IgD-negative memory B cell (primary cell): ENCODE measurements around the gene PKNOX2. TPM values are rescaled to one million over a fixed set of nuclear protein-coding genes. Genes with fewer than 3 reads are reported as not detected.

ENCODE experiments used
- H3K27ac Mint-ChIP-seq, 3 donors: one replicate each; pipeline ENCODE4 v1.8.0; 2020 to 2022; ENCODE audit warnings: mild to moderate bottlenecking in 3 of 3, mixed read lengths in 3 of 3, moderate library complexity in 1 of 3
- H3K27me3 Mint-ChIP-seq: one replicate; pipeline ENCODE4 v1.8.0; 2021; ENCODE audit warnings: mixed read lengths
- H3K36me3 Mint-ChIP-seq: one replicate; pipeline ENCODE4 v1.8.0; 2020; ENCODE audit warnings: mild to moderate bottlenecking, mixed read lengths
- H3K4me1 Mint-ChIP-seq, 3 donors: one replicate each; pipeline ENCODE4 v1.8.0; 2020 to 2022; ENCODE audit warnings: mixed read lengths in 3 of 3, mild to moderate bottlenecking in 1 of 3
- H3K4me3 Mint-ChIP-seq, 4 donors: one replicate each; pipeline ENCODE4 v1.8.0; 2020 to 2022; ENCODE audit warnings: mild to moderate bottlenecking in 4 of 4, mixed read lengths in 4 of 4, moderate library complexity in 3 of 4
- H3K9me3 Mint-ChIP-seq, 3 donors: one replicate each; pipeline ENCODE4 v1.8.0; 2020 to 2021; ENCODE audit warnings: mixed read lengths in 3 of 3, mild to moderate bottlenecking in 1 of 3
- polyA plus RNA-seq: library from polyadenylated mRNA; unstranded; fragments of 300-500 nt; fragmentation: Illumina TruSeq; gene quantifications from one replicate; pipeline ENCODE4 v1.2.3, GENCODE V29; 2021

The PKNOX2 gene
- polyA plus RNA-seq, 1 donor from 2014 or later: not detected

DNA sequence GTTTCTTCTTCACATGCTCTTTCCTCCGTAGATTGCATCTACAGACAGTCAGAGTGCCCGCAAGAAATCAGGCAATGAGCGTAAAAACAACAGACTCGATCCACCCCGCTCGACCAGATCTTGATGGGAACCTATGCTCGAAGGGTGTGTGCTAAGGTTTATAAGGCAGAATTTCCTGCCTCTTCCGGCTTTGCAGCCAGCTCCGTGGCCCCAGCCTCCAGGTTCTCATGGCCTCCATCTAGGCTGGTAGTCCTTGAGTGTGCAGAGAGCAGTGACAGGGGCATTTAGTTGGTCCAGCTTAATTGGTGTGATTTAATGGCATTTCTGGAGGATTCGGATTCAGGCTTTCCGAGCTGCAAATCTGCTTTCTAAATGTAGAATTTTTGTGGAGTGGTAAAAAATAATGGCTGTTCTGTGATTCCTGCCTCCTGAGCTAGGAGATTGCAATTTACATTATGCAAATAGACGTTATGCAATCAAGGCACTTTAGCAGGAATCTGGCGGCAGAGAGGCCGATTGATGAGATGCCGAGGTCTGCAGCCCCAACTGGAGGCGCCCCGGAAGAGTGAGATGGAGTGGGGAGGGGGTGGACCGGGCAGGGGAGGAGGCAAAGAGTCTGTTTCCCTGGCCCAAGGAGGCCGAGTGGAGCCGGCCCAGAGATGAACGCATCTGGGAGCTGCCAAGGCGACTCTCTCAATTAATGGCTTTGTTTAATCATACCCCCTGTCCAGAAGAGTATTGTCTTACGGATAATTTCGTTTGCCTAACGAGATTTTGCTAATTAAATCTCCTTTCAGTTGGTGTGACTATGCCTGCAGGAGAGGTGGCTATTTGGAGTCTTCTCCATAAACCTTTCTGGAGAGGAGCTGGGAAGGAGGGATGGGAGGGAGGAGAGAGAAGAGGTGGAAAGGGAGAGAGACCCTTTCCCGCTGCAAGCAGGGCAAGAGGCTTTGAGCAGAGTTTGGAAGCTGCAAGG lies 75.3 kb downstream of the PKNOX2 start:
- H3K27me3 Mint-ChIP-seq: peaks cover 12% of the 10 kb centered on the region
- no peaks in the 10 kb centered on the region for H3K4me1 Mint-ChIP-seq
- no peak overlapping the region for H3K27ac Mint-ChIP-seq
- peaks cover 2% of the 10 kb centered on the region for H3K36me3 Mint-ChIP-seq
- no peak overlapping the region for H3K4me3 Mint-ChIP-seq
- peaks cover 0 to 2% (median 0%) of the 10 kb centered on the region in 3 donors for H3K9me3 Mint-ChIP-seq

DNA sequence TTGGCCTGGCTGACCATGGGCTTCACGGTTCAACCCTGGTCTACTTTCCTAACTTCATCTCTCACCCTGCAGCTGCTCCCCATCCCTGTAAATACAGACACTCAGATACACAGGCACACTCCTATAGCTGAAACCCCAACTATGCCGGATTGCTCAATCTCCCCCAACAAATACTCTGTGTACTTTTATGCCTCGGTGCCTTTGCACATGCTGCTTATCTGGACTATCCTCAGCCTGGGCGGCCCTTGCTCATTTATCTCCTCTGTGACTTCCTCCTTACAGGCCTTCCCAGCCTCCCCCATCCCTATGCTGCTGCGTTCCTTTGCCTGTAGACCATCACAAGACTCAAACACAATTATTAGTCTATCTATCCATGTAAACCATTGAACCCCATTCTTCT lies 76.6 kb downstream of the PKNOX2 start:
- peaks cover 0 to 2% (median 0%) of the 10 kb centered on the region in 3 donors for H3K9me3 Mint-ChIP-seq

GRCh38 chr11:125242141-125242775 lies 77.7 kb downstream of the PKNOX2 start:
- H3K27me3 Mint-ChIP-seq: peaks cover 13% of the 10 kb centered on the region
- peaks cover 0 to 2% (median 0%) of the 10 kb centered on the region in 3 donors for H3K9me3 Mint-ChIP-seq
- no peaks in the 10 kb centered on the region for H3K4me1 Mint-ChIP-seq
- no peak overlapping the region for H3K27ac Mint-ChIP-seq
- no peak overlapping the region for H3K4me3 Mint-ChIP-seq
- no peaks in the 10 kb centered on the region for H3K36me3 Mint-ChIP-seq

More for the DNA sequence above, 76.6 kb downstream of the PKNOX2 start:
- H3K27ac Mint-ChIP-seq: no peak overlapping the region
- H3K4me1 Mint-ChIP-seq: no peaks in the 10 kb centered on the region
- H3K36me3 Mint-ChIP-seq: peaks cover 2% of the 10 kb centered on the region
- peaks cover 13% of the 10 kb centered on the region for H3K27me3 Mint-ChIP-seq
- H3K4me3 Mint-ChIP-seq: no peak overlapping the region

- Mint-ChIP-seq H3K27me3 (peaks cover 8% of the 10 kb centered on the region), H3K36me3 (no peaks in the 10 kb centered on the region), H3K4me1 (no peaks in the 10 kb centered on the region), H3K4me3 (no peak overlapping the region), H3K9me3 (no peaks in the 10 kb centered on the region), H3K27ac (no peak overlapping the region)
Observed at GRCh38 chr11:125244166-125244565, 79.6 kb downstream of the PKNOX2 start.

DNA sequence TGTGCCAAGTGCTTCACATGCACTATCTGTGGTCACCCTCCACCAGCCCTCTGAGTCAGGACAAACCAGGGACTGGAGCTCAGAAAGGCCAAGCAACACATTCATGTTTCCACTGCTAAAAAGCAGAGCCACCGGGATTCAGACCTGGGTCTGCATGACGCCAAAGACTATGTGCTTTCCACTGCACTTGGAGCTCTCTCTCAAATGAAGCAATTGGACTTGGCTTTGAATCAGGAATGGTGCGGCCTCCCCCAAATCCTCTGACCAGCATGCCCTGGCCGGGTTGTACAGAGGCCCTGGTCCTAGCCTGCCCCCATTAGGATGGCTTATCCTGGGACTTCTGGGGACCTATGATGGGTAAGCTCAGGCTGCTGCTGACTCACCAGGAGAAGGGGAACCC lies 80.7 kb downstream of the PKNOX2 start:
- no peak overlapping the region for H3K27ac Mint-ChIP-seq

DNA sequence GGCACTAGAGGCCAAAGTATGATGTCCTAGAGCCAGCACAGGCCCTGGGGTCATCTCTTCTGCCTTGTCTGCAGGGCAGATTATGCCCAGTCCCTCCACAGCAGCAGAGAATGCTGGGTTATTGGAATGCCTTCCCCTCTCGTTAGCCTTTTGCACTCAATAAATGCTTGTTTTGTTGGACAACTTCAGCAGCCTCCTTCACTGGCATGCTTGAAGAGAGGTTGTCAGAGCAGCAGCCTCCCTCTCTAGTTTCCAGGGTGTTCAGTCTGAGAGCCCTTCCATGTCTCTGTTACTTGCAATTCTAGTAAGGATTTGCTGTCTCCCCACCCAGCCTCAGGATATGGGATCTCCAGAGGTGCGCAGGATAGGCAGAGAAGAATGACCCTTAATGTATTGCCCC lies 82.9 kb downstream of the PKNOX2 start:
- Mint-ChIP-seq H3K27me3 (peaks cover 3% of the 10 kb centered on the region), H3K36me3 (no peaks in the 10 kb centered on the region), H3K4me1 (peaks cover 0 to 1% (median 0%) of the 10 kb centered on the region in 3 donors), H3K4me3 (no peak overlapping the region), H3K9me3 (no peaks in the 10 kb centered on the region), H3K27ac (peak overlapping the region in 1 of 3 donors; percentile 28)

More for the DNA sequence above, 80.7 kb downstream of the PKNOX2 start:
- H3K9me3 Mint-ChIP-seq: no peaks in the 10 kb centered on the region
- H3K4me3 Mint-ChIP-seq: no peak overlapping the region
- peaks cover 5% of the 10 kb centered on the region for H3K27me3 Mint-ChIP-seq
- no peaks in the 10 kb centered on the region for H3K36me3 Mint-ChIP-seq
- H3K4me1 Mint-ChIP-seq: no peaks in the 10 kb centered on the region

DNA sequence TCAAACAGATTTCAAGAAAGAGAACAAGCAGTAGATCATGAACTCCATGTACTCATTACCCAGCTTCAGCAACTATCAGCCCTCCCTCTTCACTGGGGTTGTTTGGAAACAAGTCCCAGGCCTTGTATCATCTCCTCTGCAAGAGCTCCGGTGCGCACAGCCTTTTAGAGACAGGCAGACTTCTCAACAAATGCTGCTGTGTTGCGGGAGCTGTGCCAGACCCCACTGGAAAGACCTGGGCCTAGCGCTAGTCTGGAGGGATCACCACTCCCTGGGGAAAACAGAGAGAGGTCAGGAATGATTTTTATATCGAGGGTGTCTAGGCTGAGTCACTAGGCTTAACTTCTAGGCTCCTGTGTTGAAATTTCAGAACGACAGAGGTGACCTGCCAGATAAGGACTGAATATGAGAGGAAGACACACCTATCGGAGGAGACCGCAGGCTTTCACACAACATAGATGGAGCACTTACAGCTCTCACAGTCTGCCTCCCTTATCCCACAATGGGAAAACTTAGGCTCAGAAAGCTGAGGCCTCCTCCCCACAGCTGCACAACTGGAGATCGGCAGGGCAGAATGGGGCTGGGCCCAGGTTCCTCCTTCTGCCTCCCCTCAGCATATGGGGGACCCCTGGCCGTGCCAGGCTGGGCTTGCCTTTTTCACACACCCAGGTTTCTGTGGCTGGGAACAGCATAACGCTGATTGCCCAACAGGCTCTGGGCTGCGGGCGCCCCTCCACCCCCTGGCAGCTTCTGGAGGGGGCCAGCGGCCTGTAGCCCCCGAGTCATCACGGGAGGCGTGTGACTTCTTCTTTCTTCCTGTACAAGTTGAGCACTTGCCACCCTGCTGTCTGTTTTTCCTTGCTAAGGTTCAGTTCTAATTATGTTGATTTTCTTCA lies 86.0 kb downstream of the PKNOX2 start:
- peaks cover 3% of the 10 kb centered on the region for H3K27me3 Mint-ChIP-seq
- no peaks in the 10 kb centered on the region for H3K9me3 Mint-ChIP-seq
- H3K27ac Mint-ChIP-seq: no peak overlapping the region
- H3K36me3 Mint-ChIP-seq: no peaks in the 10 kb centered on the region
- no peak overlapping the region for H3K4me3 Mint-ChIP-seq
- H3K4me1 Mint-ChIP-seq: peaks cover 0 to 2% (median 0%) of the 10 kb centered on the region in 3 donors

- no peak overlapping the region for H3K27ac Mint-ChIP-seq
- H3K4me3 Mint-ChIP-seq: no peak overlapping the region
- peaks cover 0 to 2% (median 0%) of the 10 kb centered on the region in 3 donors for H3K4me1 Mint-ChIP-seq
- no peaks in the 10 kb centered on the region for H3K9me3 Mint-ChIP-seq
- no peaks in the 10 kb centered on the region for H3K27me3 Mint-ChIP-seq
- H3K36me3 Mint-ChIP-seq: no peaks in the 10 kb centered on the region
Observed at GRCh38 chr11:125251214-125251545, 86.6 kb downstream of the PKNOX2 start.

- Mint-ChIP-seq H3K4me1 (peaks cover 0 to 2% (median 0%) of the 10 kb centered on the region in 3 donors), H3K4me3 (no peak overlapping the region), H3K36me3 (no peaks in the 10 kb centered on the region), H3K9me3 (no peaks in the 10 kb centered on the region), H3K27ac (no peak overlapping the region), H3K27me3 (no peaks in the 10 kb centered on the region)
Observed at GRCh38 chr11:125251956-125252355, 87.4 kb downstream of the PKNOX2 start.

DNA sequence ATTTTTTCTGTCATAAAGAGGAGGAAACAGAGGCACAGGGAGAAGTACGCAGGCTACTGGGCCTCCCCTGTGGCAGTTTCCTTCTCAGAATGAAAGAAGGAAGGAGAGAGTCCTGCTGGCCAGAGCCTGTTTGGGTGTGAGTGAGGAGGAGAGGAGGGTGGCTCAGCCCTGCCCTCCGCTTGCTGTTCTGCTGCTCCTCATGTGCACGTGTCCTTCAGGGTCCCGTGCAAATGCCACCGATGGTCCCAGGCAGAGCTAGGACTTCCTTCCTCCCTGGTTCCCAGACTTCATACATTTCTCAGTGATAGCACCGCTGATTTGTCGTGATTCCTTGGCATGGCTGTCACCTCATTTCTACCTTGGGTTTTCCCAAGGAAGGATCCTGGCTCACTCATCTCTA lies 88.7 kb downstream of the PKNOX2 start:
- no peak overlapping the region for H3K4me3 Mint-ChIP-seq
- H3K27ac Mint-ChIP-seq: no peak overlapping the region
- no peaks in the 10 kb centered on the region for H3K9me3 Mint-ChIP-seq
- H3K36me3 Mint-ChIP-seq: no peaks in the 10 kb centered on the region
- peaks cover 2% of the 10 kb centered on the region for H3K27me3 Mint-ChIP-seq
- H3K4me1 Mint-ChIP-seq: peaks cover 0 to 4% (median 0%) of the 10 kb centered on the region in 3 donors

DNA sequence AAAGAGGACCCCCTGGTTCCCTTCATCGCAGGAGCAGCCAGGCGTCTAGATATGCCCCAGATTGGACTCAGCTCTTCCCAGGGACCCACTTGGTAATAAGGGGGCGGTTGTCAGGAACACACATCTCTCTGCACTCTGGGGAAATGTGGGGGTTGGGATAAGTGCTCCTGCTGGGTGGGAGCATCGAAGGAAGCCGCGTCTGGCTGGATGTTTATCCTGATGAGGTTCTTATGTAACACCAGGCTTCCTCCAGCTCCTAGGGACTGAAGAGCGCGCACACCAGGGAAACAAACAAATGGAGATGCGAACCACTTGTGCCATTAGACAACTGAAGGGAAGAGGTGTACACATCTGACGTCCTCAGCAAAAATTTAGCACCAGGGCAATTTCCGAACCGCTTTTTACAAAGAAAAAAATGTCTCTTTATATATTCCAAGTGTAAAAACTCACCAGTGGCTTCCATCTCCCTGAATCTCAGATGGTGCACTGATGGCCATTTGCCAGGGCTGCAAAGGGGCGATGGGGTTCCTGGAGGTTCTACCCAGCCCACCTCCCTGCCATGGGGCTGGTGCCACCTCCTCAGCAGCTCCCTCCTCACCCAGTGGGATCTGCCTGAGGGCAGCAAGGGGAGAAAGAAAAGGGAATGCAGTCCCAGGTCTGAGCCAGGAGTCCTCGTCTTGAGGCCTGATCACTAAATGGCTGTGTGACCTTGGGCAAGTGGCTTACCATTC lies 89.4 kb downstream of the PKNOX2 start:
- Mint-ChIP-seq H3K27me3 (peaks cover 2% of the 10 kb centered on the region), H3K9me3 (no peaks in the 10 kb centered on the region), H3K36me3 (no peaks in the 10 kb centered on the region), H3K4me3 (no peak overlapping the region), H3K27ac (no peak overlapping the region), H3K4me1 (peaks cover 0 to 4% (median 0%) of the 10 kb centered on the region in 3 donors)

GRCh38 chr11:125256541-125257189 lies 92.1 kb downstream of the PKNOX2 start:
- H3K36me3 Mint-ChIP-seq: no peaks in the 10 kb centered on the region
- H3K4me1 Mint-ChIP-seq: peaks cover 0 to 5% (median 0%) of the 10 kb centered on the region in 3 donors
- no peak overlapping the region for H3K4me3 Mint-ChIP-seq
- no peaks in the 10 kb centered on the region for H3K9me3 Mint-ChIP-seq
- no peak overlapping the region for H3K27ac Mint-ChIP-seq
- H3K27me3 Mint-ChIP-seq: peaks cover 2% of the 10 kb centered on the region

GRCh38 chr11:125257190-125257579 lies 92.6 kb downstream of the PKNOX2 start:
- peaks cover 0 to 7% (median 0%) of the 10 kb centered on the region in 3 donors for H3K4me1 Mint-ChIP-seq
- H3K27me3 Mint-ChIP-seq: peaks cover 7% of the 10 kb centered on the region
- no peaks in the 10 kb centered on the region for H3K9me3 Mint-ChIP-seq
- no peak overlapping the region for H3K4me3 Mint-ChIP-seq
- no peak overlapping the region for H3K27ac Mint-ChIP-seq
- no peaks in the 10 kb centered on the region for H3K36me3 Mint-ChIP-seq

DNA sequence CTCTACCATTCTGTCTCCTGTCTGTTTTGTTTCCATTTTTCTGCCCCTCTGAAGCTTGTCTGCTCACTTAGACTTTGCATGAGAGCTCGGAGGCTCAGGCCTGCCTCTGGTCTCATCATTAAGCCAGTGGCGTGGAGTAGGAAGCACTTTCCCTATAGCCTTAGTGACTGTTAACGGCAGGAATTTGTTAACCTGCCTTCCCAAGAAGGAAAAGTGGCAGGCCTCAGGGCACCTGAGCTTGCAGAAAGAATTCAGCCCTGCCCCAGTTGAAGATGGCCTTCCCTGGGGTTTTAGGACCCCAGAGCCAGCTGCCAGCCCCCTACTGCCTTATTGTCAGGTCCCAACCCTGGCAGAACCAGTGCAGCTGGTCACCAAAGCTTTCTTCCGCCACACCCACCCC lies 93.2 kb downstream of the PKNOX2 start:
- Mint-ChIP-seq H3K4me3 (no peak overlapping the region), H3K36me3 (no peaks in the 10 kb centered on the region), H3K4me1 (peaks cover 0 to 5% (median 0%) of the 10 kb centered on the region in 3 donors), H3K27ac (no peak overlapping the region), H3K27me3 (peaks cover 11% of the 10 kb centered on the region), H3K9me3 (no peaks in the 10 kb centered on the region)
